GM21381 (cell line): ENCODE data around the gene ASB1.
A peak's percentile ranks its signal among the peaks of the same experiment; 100 is the strongest.

Experiments used
- ATAC-seq: cut with Tn5 transposase; IDR thresholded peaks from one replicate; pipeline ENCODE4 v1.9.1; 2021; ENCODE audit warnings: mild to moderate bottlenecking, moderate library complexity; ENCODE audit not compliant: unreplicated experiment

ASB1 gene

GRCh38 chr2:238426568-238427434, at the start of gene ASB1:
Gene ASB1 (plus strand): TSS chr2:238426927. CDS start chr2:238427071, 144 bp downstream.
- ATAC-seq = peak; percentile 82

- ATAC-seq = no peak
Observed at GRCh38 chr2:238378230-238379095, 48.3 kb upstream of the ASB1 start.

GRCh38 chr2:238379096-238379810, 47.5 kb upstream of the ASB1 start:
- ATAC-seq = no peak

GRCh38 chr2:238380336-238380735, 46.4 kb upstream of the ASB1 start:
- no peak for ATAC-seq

- no peak for ATAC-seq
Observed at GRCh38 chr2:238380785-238381184, 45.9 kb upstream of the ASB1 start.

GRCh38 chr2:238381341-238382115, 45.2 kb upstream of the ASB1 start:
- ATAC-seq = no peak

- no peak for ATAC-seq
Observed at GRCh38 chr2:238382381-238382781, 44.3 kb upstream of the ASB1 start.

GRCh38 chr2:238383135-238383534, 43.6 kb upstream of the ASB1 start:
- ATAC-seq = no peak

GRCh38 chr2:238383743-238384380, 42.9 kb upstream of the ASB1 start:
- no peak for ATAC-seq

GRCh38 chr2:238387332-238387731, 39.4 kb upstream of the ASB1 start:
- no peak for ATAC-seq

GRCh38 chr2:238388794-238389193, 37.9 kb upstream of the ASB1 start:
- no peak for ATAC-seq

- ATAC-seq = no peak
Observed at GRCh38 chr2:238389988-238390589, 36.6 kb upstream of the ASB1 start.

GRCh38 chr2:238391042-238391689, 35.6 kb upstream of the ASB1 start:
- no peak for ATAC-seq

GRCh38 chr2:238396663-238397062, 30.1 kb upstream of the ASB1 start:
- ATAC-seq = no peak

GRCh38 chr2:238397356-238397755, 29.4 kb upstream of the ASB1 start:
- no peak for ATAC-seq

GRCh38 chr2:238398577-238398976, 28.1 kb upstream of the ASB1 start:
- ATAC-seq = no peak

- no peak for ATAC-seq
Observed at GRCh38 chr2:238399094-238399493, 27.6 kb upstream of the ASB1 start.

GRCh38 chr2:238401551-238401950, 25.2 kb upstream of the ASB1 start:
- no peak for ATAC-seq
